Skin epidermis (tissue), 12 donors: ENCODE measurements around the gene PPT1.
A peak's percentile ranks its signal among the peaks of the same experiment; 100 is the strongest.

Source experiments
- H3K27ac ChIP-seq, 21 experiments: fragments of 200-600 bp; sonication (generic) in 11 of 21; one replicate each; pipeline ENCODE4 v1.5.0; 2020; ENCODE audit warnings: mild to moderate bottlenecking in 3 of 21, inconsistent platforms in 2 of 21, moderate library complexity in 2 of 21
- H3K4me3 ChIP-seq, 7 experiments: fragments of 200-600 bp; sonication (generic) in 2 of 7; one replicate each; pipeline ENCODE4 v1.5.0; 2020; ENCODE audit warnings: inconsistent platforms in 2 of 7, mild to moderate bottlenecking in 2 of 7, moderate library complexity in 1 of 7

Gene PPT1

GRCh38 chr1:40058453-40059337 lies 38.4 kb downstream of the PPT1 start:
- no peak overlapping the region for H3K4me3 ChIP-seq
- peak overlapping the region in 14 of 21 experiments; percentile 0 to 88 (median 54) for H3K27ac ChIP-seq

GRCh38 chr1:40058097-40058452 lies 39.0 kb downstream of the PPT1 start:
- H3K4me3 ChIP-seq = no peak overlapping the region
- H3K27ac ChIP-seq = peak overlapping the region in 10 of 21 experiments; percentile 0 to 88 (median 44)

GRCh38 chr1:40057310-40058030 lies 39.6 kb downstream of the PPT1 start:
- H3K4me3 ChIP-seq = no peak overlapping the region
- peak overlapping the region in 7 of 21 experiments; percentile 8 to 88 (median 64) for H3K27ac ChIP-seq

- no peak overlapping the region for H3K4me3 ChIP-seq
- H3K27ac ChIP-seq = peak overlapping the region in 5 of 21 experiments; percentile 8 to 88 (median 64)
These were observed 40.3 kb downstream of the PPT1 start for GRCh38 chr1:40056519-40057309.

- Histone ChIP-seq H3K4me3 (no peak overlapping the region), H3K27ac (peak overlapping the region in 1 of 21 experiments; percentile 3)
These were observed 43.7 kb downstream of the PPT1 start for GRCh38 chr1:40053138-40053887.

- H3K4me3 ChIP-seq = no peak overlapping the region
- peak overlapping the region in 1 of 21 experiments; percentile 2 for H3K27ac ChIP-seq
These were observed 46.2 kb downstream of the PPT1 start for GRCh38 chr1:40050863-40051262.

GRCh38 chr1:40049725-40050124 lies 47.3 kb downstream of the PPT1 start:
- H3K4me3 ChIP-seq = no peak overlapping the region
- H3K27ac ChIP-seq = peak overlapping the region in 5 of 21 experiments; percentile 12 to 58 (median 26)

GRCh38 chr1:40047769-40048168 lies 49.3 kb downstream of the PPT1 start:
- peak overlapping the region in 1 of 21 experiments; percentile 27 for H3K27ac ChIP-seq
- H3K4me3 ChIP-seq = no peak overlapping the region

- H3K27ac ChIP-seq = peak overlapping the region in 1 of 21 experiments; percentile 27
- H3K4me3 ChIP-seq = no peak overlapping the region
These were observed 49.8 kb downstream of the PPT1 start for GRCh38 chr1:40047276-40047675.

- Histone ChIP-seq H3K27ac (peak overlapping the region in 2 of 21 experiments; percentile 27 to 29), H3K4me3 (no peak overlapping the region)
These were observed 51.3 kb downstream of the PPT1 start for GRCh38 chr1:40045766-40046165.

GRCh38 chr1:40045182-40045581 lies 51.9 kb downstream of the PPT1 start:
- H3K4me3 ChIP-seq = no peak overlapping the region
- H3K27ac ChIP-seq = peak overlapping the region in 2 of 21 experiments; percentile 27 to 29

- Histone ChIP-seq H3K4me3 (no peak overlapping the region), H3K27ac (peak overlapping the region in 2 of 21 experiments; percentile 29 to 100)
These were observed 52.9 kb downstream of the PPT1 start for GRCh38 chr1:40044110-40044509.

- Histone ChIP-seq H3K4me3 (peak overlapping the region; percentile 5 to 100 (median 86)), H3K27ac (peak overlapping the region in 13 of 21 experiments; percentile 3 to 100 (median 98))
These were observed 54.7 kb downstream of the PPT1 start for GRCh38 chr1:40042341-40042740.

- Histone ChIP-seq H3K4me3 (peak overlapping the region; percentile 62 to 100 (median 96)), H3K27ac (peak overlapping the region; percentile 95 to 100 (median 98))
These were observed 55.6 kb downstream of the PPT1 start for GRCh38 chr1:40041466-40041838.

GRCh38 chr1:40040511-40041465 lies 56.3 kb downstream of the PPT1 start, which contains the start of gene CAP1:
Gene CAP1 (plus strand): TSS chr1:40040729. CDS start chr1:40059347, 18,618 bp downstream.
- H3K27ac ChIP-seq = peak within 1 kb of the TSS; percentile 95 to 100 (median 99)
- peak within 1 kb of the TSS; percentile 62 to 100 (median 96) for H3K4me3 ChIP-seq

GRCh38 chr1:40039757-40040510 lies 57.1 kb downstream of the PPT1 start:
- Histone ChIP-seq H3K4me3 (peak overlapping the region; percentile 62 to 100 (median 96)), H3K27ac (peak overlapping the region; percentile 93 to 100 (median 99))

GRCh38 chr1:40039245-40039756 lies 57.8 kb downstream of the PPT1 start:
- Histone ChIP-seq H3K27ac (peak overlapping the region; percentile 93 to 100 (median 99)), H3K4me3 (peak overlapping the region; percentile 62 to 100 (median 96))
